ENCODE results near the gene NOTO.

The NOTO gene

DNA sequence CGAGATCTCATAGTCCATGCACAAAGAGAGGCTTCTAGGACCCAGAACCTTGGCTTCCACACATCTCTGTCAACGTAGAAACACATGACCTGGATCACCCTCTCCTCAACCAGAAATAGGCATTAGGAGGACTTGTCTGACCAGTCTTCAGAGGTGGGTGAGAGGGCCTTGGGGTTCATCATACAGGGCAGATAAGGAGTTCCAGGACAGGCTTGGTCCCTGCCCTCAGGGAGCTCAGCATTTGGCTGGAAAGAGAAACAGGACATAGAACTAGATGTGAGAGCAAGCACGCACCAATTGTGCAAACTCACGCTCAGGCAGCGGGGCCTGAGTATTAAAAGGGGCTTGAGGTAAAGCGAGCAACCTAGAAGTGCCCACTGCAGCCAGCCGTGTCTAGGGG lies 28.6 kb upstream of the NOTO start:
- TF ChIP-seq, protein P1, sequence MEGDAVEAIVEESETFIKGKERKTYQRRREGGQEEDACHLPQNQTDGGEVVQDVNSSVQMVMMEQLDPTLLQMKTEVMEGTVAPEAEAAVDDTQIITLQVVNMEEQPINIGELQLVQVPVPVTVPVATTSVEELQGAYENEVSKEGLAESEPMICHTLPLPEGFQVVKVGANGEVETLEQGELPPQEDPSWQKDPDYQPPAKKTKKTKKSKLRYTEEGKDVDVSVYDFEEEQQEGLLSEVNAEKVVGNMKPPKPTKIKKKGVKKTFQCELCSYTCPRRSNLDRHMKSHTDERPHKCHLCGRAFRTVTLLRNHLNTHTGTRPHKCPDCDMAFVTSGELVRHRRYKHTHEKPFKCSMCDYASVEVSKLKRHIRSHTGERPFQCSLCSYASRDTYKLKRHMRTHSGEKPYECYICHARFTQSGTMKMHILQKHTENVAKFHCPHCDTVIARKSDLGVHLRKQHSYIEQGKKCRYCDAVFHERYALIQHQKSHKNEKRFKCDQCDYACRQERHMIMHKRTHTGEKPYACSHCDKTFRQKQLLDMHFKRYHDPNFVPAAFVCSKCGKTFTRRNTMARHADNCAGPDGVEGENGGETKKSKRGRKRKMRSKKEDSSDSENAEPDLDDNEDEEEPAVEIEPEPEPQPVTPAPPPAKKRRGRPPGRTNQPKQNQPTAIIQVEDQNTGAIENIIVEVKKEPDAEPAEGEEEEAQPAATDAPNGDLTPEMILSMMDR (IDR thresholded peaks at IDR 0.05): no peak
- no peak for TF ChIP-seq ZFX (IDR thresholded peaks at IDR 0.05; ENCODE audit: borderline replicate concordance)
- no peak overlapping the region for H3K27ac ChIP-seq

GRCh38 chr2:73174244-73174643 lies 28.1 kb upstream of the NOTO start:
- TF ChIP-seq, protein P1 (IDR thresholded peaks at IDR 0.05): no peak
- no peak for TF ChIP-seq ZFX (IDR thresholded peaks at IDR 0.05; ENCODE audit: borderline replicate concordance)
- no peak overlapping the region for H3K27ac ChIP-seq

- TF ChIP-seq ZFX (IDR thresholded peaks at IDR 0.05; ENCODE audit: borderline replicate concordance): no peak
- TF ChIP-seq, protein P1 (IDR thresholded peaks at IDR 0.05): no peak
Measured at GRCh38 chr2:73174941-73175662, 27.3 kb upstream of the NOTO start.

GRCh38 chr2:73175663-73176204 lies 26.6 kb upstream of the NOTO start:
- H3K27ac ChIP-seq: peak overlapping the region; percentile 82
- TF ChIP-seq ZFX (IDR thresholded peaks at IDR 0.05; ENCODE audit: borderline replicate concordance): no peak

More at GRCh38 chr2:73174941-73175662, 27.3 kb upstream of the NOTO start:
- H3K27ac ChIP-seq: no peak overlapping the region

- TF ChIP-seq, protein P1 (IDR thresholded peaks at IDR 0.05): no peak
- TF ChIP-seq ZFX (IDR thresholded peaks at IDR 0.05; ENCODE audit: borderline replicate concordance): no peak
Measured at GRCh38 chr2:73176205-73176880, 26.0 kb upstream of the NOTO start.

GRCh38 chr2:73176881-73177644 lies 25.3 kb upstream of the NOTO start:
- peak overlapping the region; percentile 82 for H3K27ac ChIP-seq
- no peak for TF ChIP-seq ZFX (IDR thresholded peaks at IDR 0.05; ENCODE audit: borderline replicate concordance)
- TF ChIP-seq, protein P1 (IDR thresholded peaks at IDR 0.05): peak; percentile 99

More at GRCh38 chr2:73176205-73176880, 26.0 kb upstream of the NOTO start:
- peak overlapping the region; percentile 82 for H3K27ac ChIP-seq

DNA sequence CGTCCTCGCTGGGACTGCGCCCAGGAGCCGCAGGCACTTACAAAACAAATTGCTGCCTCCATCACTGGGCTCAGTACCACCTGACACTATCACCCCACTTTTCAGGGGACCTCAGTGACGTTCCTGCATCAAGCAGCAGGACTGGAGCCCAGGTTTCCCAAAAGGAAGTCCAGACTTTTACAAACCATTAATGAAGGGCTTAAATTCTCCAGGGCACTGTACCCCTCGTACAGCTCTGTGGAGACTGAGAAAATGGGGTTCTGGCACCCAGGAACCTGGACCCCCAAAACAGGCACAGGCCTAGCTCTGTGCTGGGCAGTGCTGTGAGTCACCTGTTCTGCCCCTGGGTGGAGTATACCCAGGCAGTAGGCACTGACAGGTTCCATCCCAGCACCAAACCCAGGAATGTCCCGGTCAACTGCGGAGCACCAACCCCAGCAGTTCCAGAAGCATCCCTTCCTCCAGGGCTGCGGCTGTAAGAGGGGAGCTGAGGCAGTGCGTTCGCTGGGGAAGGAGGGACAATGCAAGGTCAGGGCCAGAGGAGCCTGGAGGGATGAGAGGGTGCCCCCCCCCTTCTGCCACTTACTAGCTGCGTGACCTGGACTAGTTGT lies 24.6 kb upstream of the NOTO start:
- TF ChIP-seq, protein P1 (IDR thresholded peaks at IDR 0.05): peak; percentile 77
- TF ChIP-seq ZFX (IDR thresholded peaks at IDR 0.05; ENCODE audit: borderline replicate concordance): no peak
- peak overlapping the region; percentile 82 for H3K27ac ChIP-seq
